Coronary artery (tissue), 2 donors: ENCODE results near the gene EFNB1.

Experiments
- DNase-seq: peaks from one replicate; pipeline ENCODE4 v3.0.0-alpha.2; 2017; ENCODE audit warnings: low spot score
- H3K27ac ChIP-seq, 2 donors: fragments of 200-600 bp; sonication (generic); one replicate each; pipeline ENCODE4 v1.5.1; 2016 to 2019
- H3K4me3 ChIP-seq: fragments of 200-600 bp; sonication (generic); 2 replicates; pipeline ENCODE4 v1.5.1; 2016; ENCODE audit warnings: mild to moderate bottlenecking, moderate library complexity
- TF ChIP-seq, protein P1 (sequence below): fragments of 200-600 bp; sonication (generic); IDR thresholded peaks from one replicate; pipeline ENCODE4 v1.5.1; 2019; ENCODE audit warnings: antibody characterized with exemption

Gene EFNB1

GRCh38 chrX:68801737-68802290 lies 27.0 kb upstream of the EFNB1 start:
- no peak for DNase-seq
- Histone ChIP-seq H3K27ac (no peak overlapping the region), H3K4me3 (no peak overlapping the region)
- TF ChIP-seq, protein P1, sequence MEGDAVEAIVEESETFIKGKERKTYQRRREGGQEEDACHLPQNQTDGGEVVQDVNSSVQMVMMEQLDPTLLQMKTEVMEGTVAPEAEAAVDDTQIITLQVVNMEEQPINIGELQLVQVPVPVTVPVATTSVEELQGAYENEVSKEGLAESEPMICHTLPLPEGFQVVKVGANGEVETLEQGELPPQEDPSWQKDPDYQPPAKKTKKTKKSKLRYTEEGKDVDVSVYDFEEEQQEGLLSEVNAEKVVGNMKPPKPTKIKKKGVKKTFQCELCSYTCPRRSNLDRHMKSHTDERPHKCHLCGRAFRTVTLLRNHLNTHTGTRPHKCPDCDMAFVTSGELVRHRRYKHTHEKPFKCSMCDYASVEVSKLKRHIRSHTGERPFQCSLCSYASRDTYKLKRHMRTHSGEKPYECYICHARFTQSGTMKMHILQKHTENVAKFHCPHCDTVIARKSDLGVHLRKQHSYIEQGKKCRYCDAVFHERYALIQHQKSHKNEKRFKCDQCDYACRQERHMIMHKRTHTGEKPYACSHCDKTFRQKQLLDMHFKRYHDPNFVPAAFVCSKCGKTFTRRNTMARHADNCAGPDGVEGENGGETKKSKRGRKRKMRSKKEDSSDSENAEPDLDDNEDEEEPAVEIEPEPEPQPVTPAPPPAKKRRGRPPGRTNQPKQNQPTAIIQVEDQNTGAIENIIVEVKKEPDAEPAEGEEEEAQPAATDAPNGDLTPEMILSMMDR = no peak

DNA sequence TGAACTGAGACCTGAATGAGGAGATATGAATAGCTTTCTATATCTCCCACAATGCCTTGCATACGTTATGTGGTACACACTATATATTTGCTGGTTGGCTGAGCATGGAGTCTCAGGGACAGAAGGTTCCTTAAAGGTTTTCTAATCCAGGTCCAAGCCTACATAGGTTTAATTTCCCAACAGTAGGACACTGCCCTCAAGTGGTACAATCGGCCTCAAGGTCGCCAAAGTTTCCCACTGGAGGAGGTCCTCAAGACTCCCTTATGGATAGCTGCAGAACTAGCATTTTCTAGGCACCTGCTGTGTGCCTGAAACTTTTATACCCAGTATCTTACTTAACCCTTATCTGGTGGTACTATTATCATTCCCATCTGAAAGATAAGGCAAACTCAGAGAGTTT lies 21.0 kb upstream of the EFNB1 start:
- no peak overlapping the region for H3K4me3 ChIP-seq
- H3K27ac ChIP-seq = no peak overlapping the region
- DNase-seq = no peak
- TF ChIP-seq, protein P1 = no peak

GRCh38 chrX:68808686-68809357 lies 20.0 kb upstream of the EFNB1 start:
- TF ChIP-seq, protein P1 = no peak
- DNase-seq = no peak
- no peak overlapping the region for H3K27ac ChIP-seq
- no peak overlapping the region for H3K4me3 ChIP-seq

GRCh38 chrX:68820476-68821110 lies 8.2 kb upstream of the EFNB1 start:
- TF ChIP-seq, protein P1 = no peak
- Histone ChIP-seq H3K27ac (no peak overlapping the region), H3K4me3 (no peak overlapping the region)
- DNase-seq = no peak

DNA sequence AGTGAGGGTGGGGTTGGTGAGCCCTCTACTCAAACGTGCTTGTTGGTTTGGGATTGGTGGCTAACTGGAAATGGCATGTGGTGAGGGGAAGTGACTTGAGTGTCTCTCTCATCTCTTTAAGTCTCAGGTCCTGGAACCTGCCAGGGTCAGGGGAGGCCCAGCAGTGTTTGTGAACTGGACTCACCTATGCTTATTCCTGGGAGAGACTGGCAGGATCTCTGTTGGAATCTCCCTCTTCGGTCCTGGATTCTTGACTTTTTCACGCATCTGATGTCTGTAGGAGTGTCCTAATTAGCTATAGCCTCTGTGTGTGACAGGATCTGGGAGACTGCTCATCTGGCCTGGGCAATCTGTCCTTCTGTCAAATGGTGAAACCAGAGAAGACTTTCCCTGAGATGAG lies 7.2 kb upstream of the EFNB1 start:
- Histone ChIP-seq H3K4me3 (no peak overlapping the region), H3K27ac (no peak overlapping the region)
- TF ChIP-seq, protein P1 = no peak
- DNase-seq = no peak

DNA sequence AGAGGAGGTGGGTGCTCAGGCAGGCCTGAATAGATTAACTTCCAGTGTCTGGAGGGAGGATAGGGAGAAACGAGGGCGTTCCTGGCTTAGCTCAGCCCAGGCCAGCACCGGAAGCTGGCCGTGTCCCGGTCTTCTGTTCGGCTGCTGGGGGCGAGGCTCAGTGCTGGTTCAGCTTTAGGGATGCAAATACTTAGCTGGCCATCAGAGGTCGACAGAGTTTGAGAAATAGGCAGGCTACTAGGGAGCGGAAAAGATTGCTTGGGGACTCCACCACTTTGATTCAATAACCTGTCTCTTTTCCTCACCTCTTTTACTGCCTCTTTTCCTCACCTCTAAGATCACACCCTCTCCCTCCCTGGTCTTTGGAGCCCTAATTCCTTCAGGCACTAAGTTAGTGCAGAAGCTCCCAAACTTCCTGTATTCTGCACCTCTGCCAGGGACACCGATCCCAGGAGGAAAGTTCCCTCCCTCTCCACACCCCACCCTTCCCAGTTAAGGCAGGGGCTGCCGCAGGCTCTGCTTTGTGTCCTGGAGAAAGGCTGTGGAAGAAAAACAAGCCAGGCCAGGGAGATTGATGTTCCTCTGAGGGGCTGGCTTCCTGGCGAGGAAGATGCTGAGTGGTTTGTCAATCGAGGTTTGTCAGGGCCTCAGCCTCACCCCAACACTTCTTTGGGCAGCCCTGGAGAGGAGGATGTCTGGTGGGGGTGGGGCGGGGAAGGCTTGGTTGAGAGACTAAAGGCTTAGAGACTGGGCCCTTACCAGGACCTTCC lies 6.0 kb upstream of the EFNB1 start:
- TF ChIP-seq, protein P1 = peak; percentile 51
- no peak overlapping the region for H3K4me3 ChIP-seq
- no peak overlapping the region for H3K27ac ChIP-seq
- no peak for DNase-seq
